HG03045 (cell line): ENCODE measurements around the gene CMTM4.
"Not testable (repeated sequence)": the region's sequence is repeated elsewhere in the genome, so short reads cannot be mapped to it uniquely, and the experiment has no call there.

Experiments
- ATAC-seq: cut with Tn5 transposase; IDR thresholded peaks from one replicate; pipeline ENCODE4 v1.9.1; 2021; ENCODE audit warnings: mild to moderate bottlenecking, moderate library complexity; ENCODE audit not compliant: unreplicated experiment

Gene CMTM4

DNA sequence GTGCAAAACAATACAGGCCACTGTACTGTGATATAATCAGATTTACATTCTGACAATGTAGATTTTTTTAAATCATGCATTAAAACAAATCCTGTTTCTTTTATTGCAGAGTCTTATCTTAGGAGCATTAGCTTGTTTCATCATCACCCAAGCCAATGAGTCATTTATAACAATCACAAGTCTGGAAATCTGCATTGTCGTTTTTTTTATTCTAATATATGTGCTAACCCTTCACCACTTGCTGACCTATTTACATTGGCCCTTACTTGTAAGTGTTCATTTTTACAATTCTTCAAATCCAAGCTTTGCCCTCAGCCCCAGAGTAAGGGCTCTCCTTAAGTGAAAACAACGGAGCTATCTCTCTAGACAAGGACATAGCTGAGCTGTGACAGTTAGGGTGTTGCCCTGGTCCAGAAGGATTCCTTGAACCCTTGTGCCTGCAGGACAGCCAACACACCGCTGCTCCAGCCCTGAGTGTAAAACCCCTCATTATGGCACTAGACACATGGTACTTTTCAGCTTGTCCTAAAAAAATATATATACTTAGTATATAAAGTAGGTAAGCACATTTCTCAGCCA is 126.6 kb downstream of the CMTM4 start:
- no peak for ATAC-seq

DNA sequence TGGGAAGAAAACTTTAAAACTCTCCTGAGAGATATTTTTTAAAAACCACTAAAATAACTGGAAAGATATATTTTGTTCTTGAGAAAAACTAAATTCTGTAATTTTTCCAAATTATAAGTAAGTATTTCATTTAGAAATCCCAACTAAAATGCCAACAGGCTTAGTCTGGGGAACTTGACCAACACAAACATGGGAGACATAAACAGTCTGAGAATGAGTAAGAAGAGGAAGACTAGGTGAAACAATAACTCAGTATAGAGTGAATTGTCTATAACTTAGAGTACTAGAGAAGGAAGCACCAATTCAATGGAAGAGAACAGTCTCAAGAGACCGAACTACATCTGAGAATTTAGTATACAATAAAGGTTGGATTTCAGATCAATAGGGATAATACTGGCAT is 127.4 kb downstream of the CMTM4 start:
- ATAC-seq = no peak

DNA sequence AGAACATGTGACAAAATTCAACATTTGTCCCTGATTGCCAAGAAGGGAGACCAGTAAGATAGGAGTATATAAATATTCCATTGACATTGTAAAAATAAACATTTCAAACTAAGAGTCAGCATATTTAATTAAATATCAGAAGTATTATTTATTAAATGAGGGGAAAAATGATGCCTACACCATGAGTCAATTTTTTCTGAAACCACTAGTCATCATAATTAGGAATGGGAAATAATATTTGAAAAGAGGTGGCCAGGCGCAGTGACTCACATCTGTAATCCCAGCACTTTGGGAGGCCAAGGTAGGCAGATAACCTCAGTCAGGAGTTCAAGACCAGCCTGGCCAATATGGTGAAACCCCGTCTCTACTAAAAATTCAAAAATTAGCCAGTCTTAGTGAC is 128.2 kb downstream of the CMTM4 start:
- ATAC-seq = no peak

DNA sequence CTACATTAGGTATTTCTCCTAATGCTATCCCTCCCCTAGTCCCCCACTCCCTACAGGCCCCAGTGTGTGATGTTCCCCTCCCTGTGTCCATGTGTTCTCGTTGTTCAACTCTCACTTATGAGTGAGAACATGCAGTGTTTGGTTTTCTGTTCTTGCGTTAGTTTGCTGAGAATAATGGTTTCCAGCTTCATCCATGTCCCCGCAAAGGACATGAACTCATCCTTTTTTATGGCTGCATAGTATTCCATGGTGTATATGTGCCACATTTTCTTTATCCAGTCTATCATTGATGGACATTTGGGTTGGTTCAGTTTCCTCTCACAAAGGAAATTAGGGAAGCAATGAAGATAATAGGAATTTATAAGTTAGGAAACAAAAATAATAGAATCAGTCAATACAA is 129.3 kb downstream of the CMTM4 start:
- ATAC-seq = not testable (repeated sequence)

DNA sequence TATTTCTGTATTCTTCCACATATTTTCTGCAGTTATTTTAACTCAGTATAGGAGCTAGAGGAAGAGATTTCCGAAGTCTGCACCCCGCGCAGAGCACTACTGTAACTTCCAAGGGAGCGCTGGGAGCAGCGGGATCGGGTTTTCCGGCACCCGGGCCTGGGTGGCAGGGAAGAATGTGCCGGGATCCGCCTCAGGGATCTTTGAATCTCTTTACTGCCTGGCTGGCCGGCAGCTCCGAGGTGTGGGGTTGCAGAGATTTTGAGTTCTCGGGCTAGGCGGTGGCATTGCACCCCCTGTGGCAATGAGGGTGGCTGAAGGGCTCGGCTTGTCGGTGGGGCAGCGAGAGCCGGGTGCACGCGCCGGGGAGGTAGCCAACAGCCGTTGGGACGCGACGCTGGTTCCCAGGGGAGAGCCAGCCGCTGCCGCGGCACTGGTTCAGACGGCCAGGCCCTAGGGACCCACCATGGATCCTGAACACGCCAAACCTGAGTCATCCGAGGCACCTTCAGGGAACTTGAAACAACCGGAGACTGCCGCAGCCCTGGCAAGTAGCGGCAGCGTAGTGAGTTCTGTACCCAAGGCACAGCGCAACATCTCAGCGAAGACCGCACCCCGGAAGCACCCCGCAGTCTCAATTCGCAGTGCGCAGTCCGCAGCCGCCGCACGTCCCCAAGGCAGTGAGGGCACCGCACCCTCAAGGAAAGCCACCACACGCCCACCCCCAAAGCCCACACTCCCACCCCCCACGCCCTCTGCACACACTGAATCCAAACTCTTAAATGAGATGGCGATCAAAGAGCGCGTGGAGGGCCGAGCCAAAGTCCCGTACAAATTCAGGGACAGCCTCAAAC is 130.3 kb downstream of the CMTM4 start, which contains the start of gene CMTM1:
Gene CMTM1, plus strand, starts transcription at position 389 of the 851 bp plus-strand sequence. Its CDS starts 75 bp downstream, at position 464.
- no peak for ATAC-seq
